Measurements from ENCODE around the gene SLC7A10.
"Not testable (repeated sequence)": the region's sequence is repeated elsewhere in the genome, so short reads cannot be mapped to it uniquely, and the experiment has no call there.

The SLC7A10 gene

DNA sequence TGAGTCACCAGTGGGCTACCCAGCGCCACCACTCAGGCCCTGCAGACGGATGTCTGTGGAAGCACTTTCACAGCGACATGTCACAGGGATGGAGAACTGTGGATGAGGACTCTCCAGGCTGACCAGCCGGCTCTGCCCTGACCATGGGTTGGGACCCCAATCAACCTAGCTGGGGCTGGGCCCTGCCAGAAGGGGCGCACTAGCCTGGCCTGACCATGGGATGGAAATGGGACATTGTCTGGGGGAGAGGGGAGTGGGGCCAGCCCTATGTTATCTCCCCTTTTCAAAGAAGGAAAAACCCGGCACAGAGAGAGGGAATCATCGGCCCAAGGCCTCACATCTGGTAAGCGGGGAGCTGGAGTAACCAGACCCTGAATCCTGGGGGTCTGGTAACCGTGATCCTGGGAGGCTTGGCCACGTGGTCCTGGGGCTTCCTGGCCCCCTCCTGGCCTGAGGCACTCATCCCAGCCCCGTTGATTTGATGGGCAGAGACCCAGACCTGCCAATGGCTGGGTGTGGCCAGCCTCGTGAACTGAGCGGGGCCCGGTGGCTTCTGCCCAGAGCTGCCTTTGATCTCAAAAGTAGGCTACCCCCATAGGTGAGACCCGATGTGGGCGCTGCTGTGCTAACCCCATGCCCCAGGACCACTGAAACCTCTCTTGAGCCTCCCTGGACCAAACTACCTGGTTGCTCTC lies 11.2 kb upstream of the SLC7A10 start:
- DNase-seq: no peak

DNA sequence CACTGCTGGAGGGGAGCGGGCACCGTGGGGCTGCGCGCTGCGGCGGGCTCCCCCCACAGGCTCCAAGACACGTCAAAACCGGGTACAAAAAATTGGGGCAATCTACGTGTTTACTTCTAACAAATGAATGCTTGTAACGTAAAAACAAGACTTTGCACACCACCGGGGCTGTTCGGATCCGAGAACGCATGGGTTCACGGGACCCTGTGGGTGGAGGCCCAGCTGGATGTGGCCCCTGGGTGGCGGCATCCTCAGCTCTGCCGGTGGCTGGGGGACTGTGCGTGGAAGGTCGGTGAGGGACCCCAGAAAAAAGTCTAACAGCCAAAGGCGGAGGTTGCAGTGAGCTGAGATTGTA lies 10.3 kb upstream of the SLC7A10 start:
- DNase-seq: no peak

DNA sequence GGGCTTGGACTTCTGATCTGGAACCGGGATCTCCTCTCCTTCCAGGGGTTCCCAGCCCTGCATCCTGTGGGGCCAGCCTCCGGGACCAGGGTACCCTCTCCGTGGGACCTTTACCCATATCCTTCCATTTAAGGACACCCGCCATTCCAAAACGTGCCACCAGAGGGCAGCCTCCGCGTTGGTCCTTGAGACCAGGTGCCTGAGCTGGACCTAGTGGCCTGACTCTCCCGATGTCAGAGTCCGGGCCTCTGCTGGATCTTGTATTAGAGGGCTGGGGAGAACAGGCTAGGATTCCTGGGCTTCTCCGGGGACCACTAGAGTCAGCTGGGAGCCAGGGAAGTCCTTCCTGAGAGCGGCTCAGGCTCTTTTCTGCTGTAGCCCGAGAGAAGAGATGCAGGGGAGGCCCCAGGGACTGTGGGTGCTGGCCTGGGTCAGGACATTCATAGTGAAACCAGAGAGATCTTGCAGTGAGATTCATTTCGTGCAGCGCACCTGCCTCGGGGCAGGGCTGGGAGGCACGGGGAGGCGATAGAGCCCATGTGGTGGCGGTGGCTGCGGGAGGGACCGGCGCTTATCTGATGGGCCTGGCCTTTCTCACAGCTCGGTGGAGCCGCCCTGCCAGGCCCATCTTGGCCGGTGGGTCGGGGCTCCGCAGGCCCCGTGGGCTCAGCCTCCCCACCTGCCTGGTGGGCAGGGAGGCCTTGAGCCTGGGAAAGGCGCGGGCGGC lies 9.8 kb upstream of the SLC7A10 start:
- DNase-seq: peak; percentile 84

DNA sequence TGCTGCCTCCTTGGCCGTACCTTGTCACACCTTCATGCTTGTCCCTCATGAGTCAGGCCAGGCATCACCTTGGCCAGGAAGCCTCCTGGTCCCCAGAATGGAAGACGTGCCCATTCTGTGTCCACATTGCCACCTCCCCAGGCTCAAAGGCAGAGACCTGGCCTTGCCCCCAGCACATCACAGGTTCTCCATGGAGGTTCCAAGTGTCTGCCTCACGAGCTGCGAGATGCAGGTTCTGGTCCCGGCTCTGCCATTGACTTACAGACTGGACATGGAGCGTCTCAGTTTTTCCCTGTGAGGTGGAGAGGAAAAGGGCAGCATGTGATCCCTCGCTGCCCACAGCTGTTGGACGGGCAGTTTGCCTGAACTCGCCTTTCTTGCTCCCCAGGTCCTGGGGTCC lies 9.1 kb upstream of the SLC7A10 start:
- DNase-seq: no peak

DNA sequence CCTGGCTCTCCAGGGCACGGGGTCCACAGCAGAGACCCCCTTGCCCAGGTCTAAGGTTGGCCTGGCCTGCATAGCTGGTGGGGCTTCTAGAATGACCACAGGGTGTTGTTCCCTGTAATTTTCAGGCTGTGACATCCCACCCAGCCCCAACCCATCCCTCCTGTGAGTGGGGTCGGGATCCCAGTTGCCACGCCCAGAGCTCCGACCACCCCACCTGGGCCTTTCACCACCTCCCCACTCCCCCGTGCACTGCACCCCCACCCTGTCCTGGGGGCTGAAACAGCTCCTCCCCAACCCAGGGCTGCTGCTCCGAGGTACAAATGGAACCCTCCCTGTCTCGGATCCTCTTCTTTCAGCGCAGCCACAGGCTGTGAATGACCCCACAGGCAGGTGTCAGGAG lies 8.4 kb upstream of the SLC7A10 start:
- DNase-seq: no peak

DNA sequence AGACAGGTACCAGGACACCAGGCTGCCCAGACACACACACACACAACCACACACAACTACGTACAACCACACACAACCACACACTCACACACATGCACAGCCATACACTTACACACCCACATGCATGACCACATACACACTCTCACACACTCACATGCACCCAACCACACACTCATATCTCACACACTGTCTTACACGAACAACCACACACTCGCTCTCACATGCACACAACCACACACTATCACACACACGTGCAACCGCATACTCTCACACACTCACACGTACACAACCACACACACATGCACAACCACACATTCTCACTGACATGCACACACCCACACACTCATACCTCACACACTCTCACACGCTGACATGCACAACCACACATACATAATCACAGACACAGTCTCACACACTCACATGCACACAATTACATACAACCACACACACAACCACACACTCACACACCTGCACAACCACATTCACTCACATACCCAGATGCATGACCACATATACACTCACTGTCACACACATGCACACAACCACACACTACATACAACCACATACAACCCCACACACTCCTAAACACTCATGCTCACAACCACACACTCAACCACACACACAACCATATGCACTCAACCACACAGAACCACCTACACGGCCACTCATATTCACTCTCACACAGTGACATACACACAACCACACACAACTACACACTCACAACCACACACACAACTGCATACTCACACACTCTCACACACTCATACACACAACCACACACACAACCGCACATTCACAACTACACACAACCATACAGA lies 7.6 kb upstream of the SLC7A10 start:
- no peak for DNase-seq

DNA sequence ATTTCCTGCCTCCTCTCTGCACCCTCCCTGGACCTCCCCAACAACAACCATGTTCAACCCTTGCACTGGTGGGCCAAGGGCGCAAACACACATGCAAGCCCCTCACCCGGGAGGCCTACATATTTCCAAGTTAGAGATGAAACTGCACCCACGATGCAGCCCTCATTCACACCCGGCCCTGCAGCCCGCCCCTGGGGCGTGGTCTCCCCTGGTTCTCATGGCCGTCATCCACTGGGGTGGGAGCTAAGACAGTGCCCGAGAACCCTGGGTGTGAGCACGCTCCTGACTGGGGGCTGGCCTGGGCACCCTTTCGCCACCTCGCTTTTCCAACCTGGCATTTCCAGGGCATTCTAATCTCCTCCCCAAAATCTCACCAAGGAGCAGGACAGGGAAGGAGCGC lies 7.0 kb upstream of the SLC7A10 start:
- DNase-seq: no peak

DNA sequence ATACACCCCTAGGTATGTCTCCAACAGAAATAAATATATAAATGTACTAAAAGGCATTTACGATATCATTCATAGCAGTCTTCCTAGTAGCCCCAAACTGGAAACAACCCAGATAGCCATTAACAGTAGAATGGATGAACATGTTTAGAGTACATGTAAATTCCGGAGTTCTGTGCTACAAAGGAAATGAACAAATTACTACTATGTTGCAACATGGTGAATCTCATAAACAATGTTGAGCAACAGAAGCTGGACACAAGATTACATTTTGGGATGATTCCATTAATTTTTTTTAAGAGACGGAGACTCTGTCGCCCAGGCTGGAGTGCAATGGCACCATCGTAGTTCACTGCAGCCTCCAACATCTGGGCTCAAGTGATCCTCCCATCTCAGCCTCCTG lies 5.9 kb upstream of the SLC7A10 start:
- no peak for DNase-seq

DNA sequence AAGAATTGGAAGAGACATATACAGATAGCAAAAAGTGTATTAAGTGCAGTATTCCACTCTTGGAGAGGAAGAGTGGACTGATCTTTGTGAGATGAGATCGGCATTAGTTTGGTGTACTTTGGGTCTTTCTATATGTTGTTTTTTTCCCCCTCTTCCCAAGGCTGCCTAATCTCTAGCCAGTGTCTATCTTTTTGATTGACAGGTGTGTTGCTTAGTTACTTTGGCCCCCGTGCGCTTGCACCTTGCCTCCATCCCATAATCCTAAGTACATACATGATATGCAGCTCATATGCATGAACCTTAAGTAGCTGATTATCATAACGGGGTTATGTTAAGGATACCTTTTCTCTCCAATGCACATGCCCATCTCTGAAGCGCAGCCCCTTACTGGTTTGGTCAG lies 4.3 kb upstream of the SLC7A10 start:
- DNase-seq: no peak

DNA sequence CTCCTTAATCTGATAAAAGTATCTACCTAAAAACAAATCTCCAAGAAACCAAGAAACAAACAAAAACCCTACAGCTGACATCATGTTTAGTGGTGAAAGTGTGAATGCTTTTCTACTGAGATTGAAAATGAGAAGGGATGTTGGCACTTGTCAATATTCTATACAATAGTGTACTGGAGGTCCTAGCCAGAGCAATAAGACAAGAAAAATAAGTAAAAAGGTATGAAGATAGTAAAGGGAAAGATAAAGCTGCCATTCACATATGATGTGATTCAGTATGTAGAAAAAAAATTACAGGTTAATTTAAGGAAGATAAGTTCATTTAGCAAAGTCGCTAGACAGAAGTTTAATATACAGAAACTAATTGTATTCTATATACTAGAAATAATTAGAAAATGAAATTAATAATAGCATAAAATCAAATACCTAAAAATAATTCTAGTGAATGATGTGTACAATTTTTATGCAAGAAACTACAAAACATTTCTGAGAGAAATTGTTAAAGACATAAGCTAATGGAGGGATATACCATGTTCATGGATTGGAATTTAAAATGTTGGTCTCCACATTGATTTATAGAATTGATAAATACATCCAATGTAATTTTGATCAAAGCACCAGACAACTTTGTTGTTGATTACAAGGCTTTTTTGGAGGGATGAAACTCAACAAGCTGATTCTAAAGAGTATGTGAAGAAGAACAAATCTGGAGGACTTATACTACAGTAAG lies 2.4 kb upstream of the SLC7A10 start:
- DNase-seq: no peak

DNA sequence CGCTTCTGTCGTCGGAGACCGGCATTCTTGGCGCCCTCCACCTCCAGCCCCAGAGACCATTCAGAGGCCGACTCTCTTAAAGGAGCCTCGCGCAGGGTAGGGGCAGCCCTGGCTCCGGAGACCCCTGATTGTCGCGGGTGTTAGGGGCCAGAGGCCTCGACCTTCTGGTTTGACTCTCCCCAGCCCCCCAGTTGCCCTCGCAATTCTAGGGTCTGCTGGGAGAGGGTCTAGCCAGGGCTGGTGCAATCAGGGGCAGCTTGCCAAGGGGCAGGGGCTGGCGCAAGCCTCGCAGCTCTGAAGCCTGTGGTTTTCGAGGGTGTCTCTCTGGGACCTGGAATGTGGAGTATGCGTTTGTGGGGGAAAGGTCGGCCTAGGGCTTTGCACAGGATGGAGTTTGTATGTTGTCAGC lies 1.6 kb upstream of the SLC7A10 start:
- DNase-seq: peak; percentile 30

DNA sequence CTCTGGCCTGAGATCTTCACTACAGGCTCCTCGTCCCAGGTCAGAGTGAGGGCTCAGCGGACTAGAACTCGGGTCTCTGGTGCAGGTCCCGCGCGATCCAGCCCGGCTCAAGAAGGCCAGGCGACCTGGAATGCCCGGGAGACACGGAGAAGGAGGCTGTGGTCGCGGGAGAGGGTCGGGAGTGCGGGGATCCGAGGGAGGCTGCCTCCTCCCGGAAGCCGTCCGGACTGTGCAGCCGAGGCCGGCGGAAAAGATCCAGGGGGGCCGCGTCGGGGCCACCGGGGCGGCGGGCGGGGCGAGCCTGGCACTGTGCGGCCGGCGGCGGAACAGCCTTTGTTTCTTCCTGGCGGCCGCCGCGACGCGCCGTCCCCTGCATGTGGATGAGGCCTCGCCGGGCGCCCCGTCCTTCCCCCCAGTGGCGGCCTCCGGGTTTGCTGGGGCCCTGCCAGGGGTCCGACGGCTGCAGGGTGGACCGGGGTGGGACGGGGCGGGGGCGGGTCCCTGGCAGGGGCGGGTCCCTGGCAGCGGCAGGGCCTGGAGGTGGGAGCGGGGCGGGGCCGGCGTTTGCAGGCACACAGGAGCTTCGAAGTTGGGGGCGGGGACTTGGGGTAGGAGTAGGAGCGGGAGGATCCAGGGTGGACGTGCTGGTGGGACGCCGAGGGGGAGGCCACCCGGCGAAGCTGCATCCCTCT lies 1.0 kb upstream of the SLC7A10 start:
- peak; percentile 52 for DNase-seq

DNA sequence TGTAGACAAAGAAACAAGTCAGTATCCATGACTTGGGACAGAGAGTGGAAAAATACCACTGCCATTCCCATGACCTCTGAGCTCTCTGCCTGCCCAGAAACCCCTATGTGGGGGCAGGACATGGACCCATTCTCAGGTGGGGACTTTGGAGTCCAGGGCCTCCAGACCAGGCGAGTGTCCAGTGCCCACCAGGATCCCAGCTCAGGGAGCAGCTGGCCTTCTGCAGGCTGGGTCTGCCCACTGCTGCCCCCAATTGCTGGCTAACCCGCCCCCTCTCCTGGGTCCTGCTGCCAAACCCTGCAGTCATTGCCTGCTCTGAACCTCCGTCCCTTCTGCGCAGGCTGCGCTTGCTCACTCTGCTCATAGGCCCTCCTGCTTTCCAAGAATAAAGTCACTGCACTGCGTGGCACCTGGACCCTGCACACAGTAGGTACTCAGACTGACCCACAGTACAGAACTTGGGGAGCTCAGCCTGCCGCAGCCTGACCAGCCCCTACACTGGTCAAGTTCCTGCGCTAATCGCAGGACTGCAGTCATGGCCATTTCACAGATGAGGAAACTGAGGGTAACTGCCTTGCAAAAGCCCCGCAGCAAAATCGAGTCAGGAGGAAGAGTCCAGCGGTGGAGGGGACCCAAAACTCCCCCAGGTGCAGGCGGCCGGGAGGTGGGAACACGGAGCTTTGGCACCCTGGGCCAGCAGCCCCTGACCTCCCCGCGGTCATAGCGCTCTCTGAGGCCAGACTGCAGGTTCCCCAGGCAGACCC lies 774 bp downstream of the SLC7A10 start:
- DNase-seq: no peak

DNA sequence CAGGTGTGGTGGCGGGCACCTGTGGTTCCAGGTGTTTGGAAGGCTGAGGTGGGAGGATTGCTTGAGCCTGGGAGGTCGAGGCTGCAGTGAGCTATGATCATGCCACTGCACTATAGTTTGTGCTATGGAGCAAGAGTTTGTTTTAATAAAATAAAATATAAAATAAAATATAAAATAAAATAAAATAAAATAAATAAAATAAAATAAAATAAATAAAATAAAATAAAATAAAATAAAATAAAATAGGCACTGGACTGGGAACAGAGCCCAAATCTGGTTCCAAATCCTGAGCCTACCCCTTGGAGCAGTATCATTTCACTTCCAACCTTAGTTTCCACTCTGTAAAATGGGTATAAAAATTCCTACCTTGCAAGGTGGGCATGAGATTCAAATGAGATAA lies 3.4 kb downstream of the SLC7A10 start:
- not testable (repeated sequence) for DNase-seq

DNA sequence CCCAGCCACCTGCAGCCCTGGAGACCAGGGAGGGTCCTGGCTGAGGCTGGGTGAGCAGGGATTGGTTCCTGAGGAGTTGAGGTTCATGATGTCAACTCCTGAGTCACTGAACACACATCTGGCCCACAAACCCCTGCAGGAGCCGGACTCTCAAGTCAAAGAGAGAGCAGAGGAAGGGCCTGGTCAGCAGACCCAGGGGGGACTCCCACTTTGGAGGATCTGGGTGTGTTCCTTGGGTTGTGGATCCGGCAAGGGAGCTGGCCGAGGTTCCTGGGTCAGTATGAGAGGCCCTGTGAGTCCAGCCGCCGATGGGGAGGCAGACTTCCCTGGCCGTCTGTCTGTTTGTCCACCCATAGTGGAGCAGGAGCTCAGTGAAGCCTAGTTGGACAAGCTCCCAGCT lies 4.0 kb downstream of the SLC7A10 start:
- DNase-seq: no peak

DNA sequence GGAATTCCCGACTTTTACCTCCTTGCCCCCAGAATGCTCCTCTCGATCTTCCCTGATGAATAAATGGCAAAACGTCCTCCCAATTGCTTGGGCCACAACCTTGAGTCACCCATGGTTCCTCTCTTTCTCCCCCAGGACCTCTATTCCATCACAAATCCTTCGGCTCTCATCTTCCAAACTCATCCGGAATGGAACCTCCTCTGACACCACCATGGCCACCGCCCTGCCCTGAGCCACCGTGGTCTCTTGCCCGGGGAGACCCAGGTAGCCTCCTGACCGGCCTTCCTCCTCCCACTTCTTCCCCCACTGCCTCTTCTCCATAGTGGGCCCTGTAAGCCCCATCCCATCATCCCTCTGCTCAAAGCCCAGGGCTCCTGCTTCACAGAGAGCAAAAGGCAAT lies 4.9 kb downstream of the SLC7A10 start:
- DNase-seq: no peak

DNA sequence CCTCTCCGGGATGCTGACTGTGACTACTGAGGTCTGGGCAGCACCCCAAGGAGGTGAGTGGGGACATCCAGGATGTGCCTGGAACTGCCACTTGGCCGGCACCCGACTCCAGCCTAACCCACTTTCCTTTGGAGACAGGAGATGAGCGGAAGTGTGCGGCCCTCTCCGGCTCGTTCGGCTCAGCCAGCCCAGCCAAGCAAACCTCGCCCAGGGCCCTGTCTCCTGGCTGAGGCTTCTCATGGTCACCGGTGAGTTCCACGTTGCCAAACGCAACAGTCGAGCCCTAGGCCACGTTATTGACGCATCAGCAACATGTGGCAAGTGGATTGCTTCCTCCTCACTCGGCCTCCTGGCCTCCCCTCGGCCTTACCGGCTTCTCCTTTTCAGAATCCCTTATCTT lies 5.5 kb downstream of the SLC7A10 start:
- DNase-seq: no peak

DNA sequence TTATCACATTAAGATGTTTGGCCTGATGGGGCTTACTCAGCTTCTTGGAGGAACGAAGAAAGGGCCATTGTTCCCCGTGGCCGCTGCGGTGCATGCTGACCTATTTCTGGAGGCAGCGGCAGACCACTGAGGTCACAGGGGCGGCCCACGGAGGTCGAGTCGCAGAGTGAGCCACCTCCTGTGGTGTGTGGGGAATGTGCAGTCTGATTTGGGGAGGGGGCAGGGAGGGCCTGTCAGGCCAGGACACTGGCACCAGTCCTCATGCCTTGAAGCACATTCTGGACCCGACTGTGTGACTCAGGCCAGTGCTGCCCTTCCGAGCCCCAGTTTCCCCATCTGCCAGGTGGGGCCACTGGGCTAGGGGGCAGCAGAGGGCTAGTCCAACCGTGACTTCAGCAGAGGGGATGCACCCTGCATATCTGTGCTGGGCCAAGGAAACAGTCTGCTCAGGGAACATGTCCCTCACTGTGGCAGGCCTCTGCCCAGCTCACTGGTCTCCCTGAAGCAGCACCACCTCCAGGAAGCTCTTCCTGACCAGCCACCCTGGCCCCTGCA lies 6.3 kb downstream of the SLC7A10 start:
- peak; percentile 83 for DNase-seq

DNA sequence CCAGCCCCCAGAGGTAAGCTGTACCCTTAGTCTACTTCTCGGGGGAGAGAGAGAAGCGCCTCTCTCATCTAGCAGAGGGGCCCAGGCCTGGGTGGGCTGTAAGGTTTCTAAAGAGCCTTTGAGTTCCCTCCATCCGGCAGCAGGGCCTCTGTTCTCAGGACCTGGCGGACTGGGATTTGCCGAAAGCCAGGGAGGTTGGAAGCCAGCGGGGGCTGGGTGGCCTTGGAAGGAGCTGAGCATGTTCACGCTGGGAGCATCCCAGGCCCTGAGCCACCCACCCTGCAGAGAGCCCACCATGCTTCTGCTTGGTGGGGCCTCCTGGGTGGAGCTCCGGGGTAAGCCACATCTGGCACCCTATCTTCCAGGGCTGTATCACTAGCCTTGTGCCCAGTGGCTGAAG lies 7.8 kb downstream of the SLC7A10 start:
- peak; percentile 62 for DNase-seq

DNA sequence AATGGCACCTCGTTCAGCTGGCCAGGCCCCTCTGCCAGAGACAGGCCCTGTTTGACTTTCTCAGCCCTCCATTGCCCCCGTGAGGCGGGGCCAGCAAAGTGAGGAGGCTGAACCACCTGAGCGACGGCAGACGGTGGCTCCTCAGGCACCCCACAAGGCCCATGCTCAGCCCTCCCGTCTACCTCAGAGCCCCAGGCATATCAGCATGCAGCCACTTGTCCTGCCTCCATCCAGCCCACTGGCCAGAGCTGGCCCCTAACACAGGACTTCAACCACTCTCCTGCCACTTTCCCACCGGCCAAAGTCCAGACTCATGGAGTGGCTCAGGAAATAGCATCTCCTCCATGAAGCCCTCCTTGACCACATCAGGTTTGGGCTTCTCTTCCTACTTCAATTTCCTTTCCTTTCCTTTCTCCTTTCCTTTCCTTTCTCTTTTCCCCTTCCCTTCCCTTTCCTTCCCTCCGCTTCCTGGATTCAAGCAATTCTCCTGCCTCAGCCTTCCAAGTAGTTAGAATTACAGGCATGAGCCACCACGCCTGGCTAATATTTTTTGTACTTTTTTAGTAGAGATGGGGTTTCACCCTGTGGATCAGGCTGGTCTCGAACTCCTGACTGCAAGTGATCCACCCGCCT lies 9.3 kb downstream of the SLC7A10 start:
- DNase-seq: no peak

Data from retina (tissue), 1 donor.